H9 (cell line): ENCODE measurements around the gene FAM89B. TPM values are rescaled to one million over a fixed set of nuclear protein-coding genes. Genes with fewer than 3 reads are reported as not detected.

Source experiments
- DNase-seq: peaks from one replicate; pipeline ENCODE4 v3.0.0-alpha.2; 2017
- H2AFZ ChIP-seq: one replicate; pipeline ENCODE4 v1.6.1; 2013; ENCODE audit warnings: mild to moderate bottlenecking, low read length, control low read depth, moderate library complexity
- H2AK5ac ChIP-seq: 2 replicates; pipeline ENCODE4 v1.6.1; 2013; ENCODE audit warnings: low read length, control low read depth, mixed read lengths; ENCODE audit not compliant: insufficient read length
- H2BK120ac ChIP-seq: one replicate; pipeline ENCODE4 v1.6.1; 2013; ENCODE audit warnings: low read depth, mild to moderate bottlenecking, low read length, control low read depth, inconsistent platforms; ENCODE audit not compliant: poor library complexity, severe bottlenecking
- H2BK12ac ChIP-seq: 2 replicates; pipeline ENCODE4 v1.6.1; 2013; ENCODE audit warnings: low read length, control low read depth, mixed read lengths, low read depth; ENCODE audit not compliant: insufficient read length
- H2BK15ac ChIP-seq: 2 replicates; pipeline ENCODE4 v1.6.1; 2013; ENCODE audit warnings: low read depth, low read length, control low read depth
- H2BK20ac ChIP-seq: one replicate; pipeline ENCODE4 v1.6.1; 2013; ENCODE audit warnings: low read depth, mild to moderate bottlenecking, low read length, control low read depth, inconsistent platforms; ENCODE audit not compliant: poor library complexity, severe bottlenecking
- H2BK5ac ChIP-seq: 2 replicates; pipeline ENCODE4 v1.6.1; 2013; ENCODE audit warnings: low read length, control low read depth, mixed read lengths; ENCODE audit not compliant: insufficient read length
- H3K14ac ChIP-seq: 2 replicates; pipeline ENCODE4 v1.6.1; 2013; ENCODE audit warnings: low read length, control low read depth; ENCODE audit not compliant: insufficient read depth
- H3K18ac ChIP-seq: 2 replicates; pipeline ENCODE4 v1.6.1; 2013; ENCODE audit warnings: low read depth, mild to moderate bottlenecking, mixed read lengths, low read length, control low read depth; ENCODE audit not compliant: insufficient read length
- H3K23ac ChIP-seq: 2 replicates; pipeline ENCODE4 v1.6.1; 2013; ENCODE audit warnings: low read length, control low read depth, mixed read lengths, low read depth; ENCODE audit not compliant: insufficient read length
- H3K23me2 ChIP-seq: 2 replicates; pipeline ENCODE4 v1.6.1; 2013; ENCODE audit warnings: low read depth, mild to moderate bottlenecking, mixed read lengths, low read length, control low read depth; ENCODE audit not compliant: insufficient read length, poor library complexity, severe bottlenecking
- H3K27ac ChIP-seq: 2 replicates; pipeline ENCODE4 v1.5.1; 2013; ENCODE audit warnings: low read length, control low read depth, mixed read lengths, low read depth; ENCODE audit not compliant: insufficient read length
- H3K27me3 ChIP-seq: 2 replicates; pipeline ENCODE4 v1.6.1; 2013; ENCODE audit warnings: low read length, control low read depth, inconsistent platforms; ENCODE audit not compliant: insufficient read depth
- H3K4ac ChIP-seq: 2 replicates; pipeline ENCODE4 v1.6.1; 2013; ENCODE audit warnings: low read depth, mild to moderate bottlenecking, control low read depth, inconsistent platforms, low read length, moderate library complexity
- H3K4me1 ChIP-seq: 2 replicates; pipeline ENCODE4 v1.6.1; 2013; ENCODE audit warnings: low read length, control low read depth, inconsistent platforms; ENCODE audit not compliant: insufficient read depth
- H3K4me2 ChIP-seq: 2 replicates; pipeline ENCODE4 v1.6.1; 2013; ENCODE audit warnings: low read length, control low read depth, mixed read lengths; ENCODE audit not compliant: insufficient read length, insufficient read depth
- H3K56ac ChIP-seq: 2 replicates; pipeline ENCODE4 v1.6.1; 2013; ENCODE audit warnings: low read depth, mild to moderate bottlenecking, mixed read lengths, low read length, control low read depth; ENCODE audit not compliant: insufficient read length
- H3K79me1 ChIP-seq: 2 replicates; pipeline ENCODE4 v1.6.1; 2013; ENCODE audit warnings: low read depth, mild to moderate bottlenecking, moderate library complexity, low read length, control low read depth, inconsistent platforms; ENCODE audit not compliant: insufficient read depth, poor library complexity, severe bottlenecking
- H3K79me2 ChIP-seq: 2 replicates; pipeline ENCODE4 v1.6.1; 2013; ENCODE audit warnings: low read length, control low read depth, inconsistent platforms; ENCODE audit not compliant: insufficient read depth
- H3K9ac ChIP-seq: 2 replicates; pipeline ENCODE4 v1.6.1; 2013; ENCODE audit warnings: low read length, control low read depth, mixed read lengths; ENCODE audit not compliant: insufficient read length; ENCODE audit errors: extremely low read depth
- H3K9me3 ChIP-seq: one replicate; pipeline ENCODE4 v1.6.1; 2013; ENCODE audit warnings: low read depth, low read length, inconsistent platforms; ENCODE audit not compliant: control insufficient read depth
- H3T11ph ChIP-seq: one replicate; pipeline ENCODE4 v1.6.1; 2013; ENCODE audit warnings: mild to moderate bottlenecking, low read length, control low read depth, inconsistent platforms
- H4K20me1 ChIP-seq: one replicate; pipeline ENCODE4 v1.6.1; 2013; ENCODE audit not compliant: control insufficient read depth, insufficient read length, insufficient read depth
- H4K5ac ChIP-seq: 2 replicates; pipeline ENCODE4 v1.6.1; 2013; ENCODE audit warnings: low read depth, mild to moderate bottlenecking, mixed read lengths, low read length, control low read depth; ENCODE audit not compliant: insufficient read length
- H4K8ac ChIP-seq: replicated peaks from 2 replicates; pipeline ENCODE4 v1.6.1; 2013; ENCODE audit warnings: low read length, control low read depth, mixed read lengths, low read depth; ENCODE audit not compliant: insufficient read length
- H4K91ac ChIP-seq: 2 replicates; pipeline ENCODE4 v1.6.1; 2013; ENCODE audit warnings: low read depth, mild to moderate bottlenecking, moderate library complexity, mixed read lengths, low read length, control low read depth; ENCODE audit not compliant: insufficient read length
- H3K27ac Mint-ChIP-seq, 3 experiments: 2 replicates in 2 of 3; 3 replicates in 1 of 3; pipeline ENCODE4 v1.8.0; 2020 to 2021; ENCODE audit warnings: mixed read lengths in 3 of 3, mild to moderate bottlenecking in 1 of 3, moderate library complexity in 1 of 3
- H3K27me3 Mint-ChIP-seq: 2 replicates; pipeline ENCODE4 v1.8.0; 2021; ENCODE audit warnings: low read depth, mild to moderate bottlenecking, moderate library complexity, mixed read lengths
- H3K36me3 Mint-ChIP-seq, 3 experiments: 2 replicates in 2 of 3; 3 replicates in 1 of 3; pipeline ENCODE4 v1.8.0; 2020 to 2021; ENCODE audit warnings: low read depth in 3 of 3, mixed read lengths in 3 of 3; ENCODE audit not compliant: insufficient read depth in 1 of 3
- H3K4me1 Mint-ChIP-seq, 2 experiments: 2 replicates each; pipeline ENCODE4 v1.8.0; 2020; ENCODE audit warnings: mixed read lengths in 2 of 2
- H3K4me3 Mint-ChIP-seq, 2 experiments: 2 replicates in 1 of 2; 3 replicates in 1 of 2; pipeline ENCODE4 v1.8.0; 2020 to 2021; ENCODE audit warnings: mild to moderate bottlenecking in 2 of 2, mixed read lengths in 2 of 2, moderate library complexity in 1 of 2
- H3K9me3 Mint-ChIP-seq, 2 experiments: 2 replicates in 1 of 2; 3 replicates in 1 of 2; pipeline ENCODE4 v1.8.0; 2020; ENCODE audit warnings: mild to moderate bottlenecking in 2 of 2, mixed read lengths in 2 of 2, moderate library complexity in 1 of 2
- CTCF ChIP-seq: fragments of 200-600 bp; sonication (generic); conservative IDR thresholded peaks from 3 replicates; pipeline ENCODE4 v1.8.0; 2021; ENCODE audit warnings: antibody characterized with exemption, mild to moderate bottlenecking
- WGBS: extraction: QIAGEN DNeasy Blood & Tissue Kit; methylation state at CpG from one replicate; pipeline ENCODE4 v1.1.7; 2013; ENCODE audit warnings: missing lambda C conversion rate, low lambda C conversion rate, mixed read lengths; ENCODE audit not compliant: insufficient read length; ENCODE audit errors: extremely low coverage; 5-methylcytosine and 5-hydroxymethylcytosine counted together
- total RNA-seq: library from RNA; stranded (reverse); gene quantifications from 2 replicates; pipeline ENCODE4 v1.2.1, GENCODE V29; 2021

The FAM89B gene
- total RNA-seq, 1 experiment from 2014 or later, result 21.7 TPM

- H3K27me3 Mint-ChIP-seq, result peaks cover 48% of the 10 kb centered on the region
- H3K9ac ChIP-seq, result no peak overlapping the region
Observed at GRCh38 chr11:65558930-65559509, 13.3 kb upstream of the FAM89B start.

More at GRCh38 chr11:65558930-65559509, 13.3 kb upstream of the FAM89B start:
- WGBS, result no CpG with 5 or more reads among the region's 19 CpGs
- H3K4me1 Mint-ChIP-seq, result peaks cover 46 to 63% of the 10 kb centered on the region in 2 experiments
- peak overlapping the region; percentile 45 to 72; a peak in 4 of 5 replicates for H3K4me3 Mint-ChIP-seq
- Histone ChIP-seq H2BK20ac (no peak overlapping the region), H4K20me1 (no peaks in the 10 kb centered on the region), H3K79me1 (no peaks in the 10 kb centered on the region), H3K23me2 (no peaks in the 10 kb centered on the region), H2BK5ac (no peak overlapping the region), H4K5ac (no peak overlapping the region), H3K4me1 (peaks cover 9% of the 10 kb centered on the region; the same call in 1 of the 2 replicates), H4K91ac (no peak overlapping the region), H3K79me2 (no peaks in the 10 kb centered on the region), H3K9me3 (no peaks in the 10 kb centered on the region), H3K14ac (peak overlapping the region; percentile 0; the same call in 1 of the 2 replicates), H3K4me2 (peak overlapping the region; percentile 22), H3K23ac (no peak overlapping the region), H2BK15ac (no peak overlapping the region), H3T11ph (no peak overlapping the region), H2BK12ac (no peak overlapping the region), H2AFZ (no peak overlapping the region), H3K27ac (no peak overlapping the region), H3K56ac (no peak overlapping the region), H2AK5ac (no peak overlapping the region), H2BK120ac (no peak overlapping the region), H3K4ac (no peak overlapping the region), H3K18ac (no peak overlapping the region), H3K27me3 (no peaks in the 10 kb centered on the region; the same call in 1 of the 2 replicates), H4K8ac (no peak overlapping the region)
- H3K9me3 Mint-ChIP-seq, result no peaks in the 10 kb centered on the region
- no peak for TF ChIP-seq CTCF
- no peak for DNase-seq
- no peaks in the 10 kb centered on the region for H3K36me3 Mint-ChIP-seq
- no peak overlapping the region for H3K27ac Mint-ChIP-seq
